ENCODE results near the gene CBX8. TPM values are rescaled to one million over a fixed set of nuclear protein-coding genes. Genes with fewer than 3 reads are reported as not detected.

Gene CBX8
- total RNA-seq, 1 donor from 2014 or later = 6.1 TPM

DNA sequence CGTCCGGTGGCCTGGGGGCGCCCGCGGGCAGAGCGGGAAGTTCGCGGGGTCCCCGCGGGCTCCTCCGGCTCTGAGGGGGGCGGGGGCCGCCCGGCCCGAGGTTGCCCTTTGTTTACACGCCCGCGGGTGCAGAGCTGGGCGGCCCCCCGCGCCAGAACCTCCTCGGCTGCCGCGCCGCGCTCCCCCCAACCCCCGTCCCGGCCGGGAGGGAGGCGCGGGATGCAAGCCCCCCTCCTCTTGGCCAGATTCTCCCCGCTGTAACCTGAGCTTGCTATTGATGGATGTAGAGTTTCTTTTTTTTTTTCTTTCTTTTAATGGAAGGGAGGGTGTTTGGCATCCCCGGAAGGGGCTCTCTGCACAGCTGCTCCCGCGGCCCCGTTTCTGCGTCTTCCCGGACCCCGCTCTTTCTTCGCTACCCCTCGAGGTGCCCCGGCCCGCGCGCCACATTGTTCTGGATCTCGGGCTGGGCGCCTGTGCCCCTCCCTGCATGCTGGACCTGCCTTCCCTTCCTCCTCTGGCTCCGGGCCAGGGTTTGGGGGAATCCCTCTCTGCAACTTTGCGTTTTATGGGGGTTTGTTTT lies 18.3 kb downstream of the CBX8 start:
- peak; percentile 82 for DNase-seq (ENCODE audit: low spot score)
- Mint-ChIP-seq H3K27ac (ENCODE audit: unreplicated experiment) (peak overlapping the region; percentile 45), H3K4me1 (ENCODE audit: low read depth) (peaks cover 15% of the 10 kb centered on the region), H3K9me3 (ENCODE audit: low read depth) (no peaks in the 10 kb centered on the region), H3K27me3 (ENCODE audit: low read depth) (peaks cover 16% of the 10 kb centered on the region), H3K4me3 (ENCODE audit: unreplicated experiment) (peak overlapping the region; percentile 74), H3K36me3 (ENCODE audit: low read depth) (peaks cover 1% of the 10 kb centered on the region)
- TF ChIP-seq, protein P1, sequence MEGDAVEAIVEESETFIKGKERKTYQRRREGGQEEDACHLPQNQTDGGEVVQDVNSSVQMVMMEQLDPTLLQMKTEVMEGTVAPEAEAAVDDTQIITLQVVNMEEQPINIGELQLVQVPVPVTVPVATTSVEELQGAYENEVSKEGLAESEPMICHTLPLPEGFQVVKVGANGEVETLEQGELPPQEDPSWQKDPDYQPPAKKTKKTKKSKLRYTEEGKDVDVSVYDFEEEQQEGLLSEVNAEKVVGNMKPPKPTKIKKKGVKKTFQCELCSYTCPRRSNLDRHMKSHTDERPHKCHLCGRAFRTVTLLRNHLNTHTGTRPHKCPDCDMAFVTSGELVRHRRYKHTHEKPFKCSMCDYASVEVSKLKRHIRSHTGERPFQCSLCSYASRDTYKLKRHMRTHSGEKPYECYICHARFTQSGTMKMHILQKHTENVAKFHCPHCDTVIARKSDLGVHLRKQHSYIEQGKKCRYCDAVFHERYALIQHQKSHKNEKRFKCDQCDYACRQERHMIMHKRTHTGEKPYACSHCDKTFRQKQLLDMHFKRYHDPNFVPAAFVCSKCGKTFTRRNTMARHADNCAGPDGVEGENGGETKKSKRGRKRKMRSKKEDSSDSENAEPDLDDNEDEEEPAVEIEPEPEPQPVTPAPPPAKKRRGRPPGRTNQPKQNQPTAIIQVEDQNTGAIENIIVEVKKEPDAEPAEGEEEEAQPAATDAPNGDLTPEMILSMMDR (IDR thresholded peaks at IDR 0.05) = peak; percentile 15

DNA sequence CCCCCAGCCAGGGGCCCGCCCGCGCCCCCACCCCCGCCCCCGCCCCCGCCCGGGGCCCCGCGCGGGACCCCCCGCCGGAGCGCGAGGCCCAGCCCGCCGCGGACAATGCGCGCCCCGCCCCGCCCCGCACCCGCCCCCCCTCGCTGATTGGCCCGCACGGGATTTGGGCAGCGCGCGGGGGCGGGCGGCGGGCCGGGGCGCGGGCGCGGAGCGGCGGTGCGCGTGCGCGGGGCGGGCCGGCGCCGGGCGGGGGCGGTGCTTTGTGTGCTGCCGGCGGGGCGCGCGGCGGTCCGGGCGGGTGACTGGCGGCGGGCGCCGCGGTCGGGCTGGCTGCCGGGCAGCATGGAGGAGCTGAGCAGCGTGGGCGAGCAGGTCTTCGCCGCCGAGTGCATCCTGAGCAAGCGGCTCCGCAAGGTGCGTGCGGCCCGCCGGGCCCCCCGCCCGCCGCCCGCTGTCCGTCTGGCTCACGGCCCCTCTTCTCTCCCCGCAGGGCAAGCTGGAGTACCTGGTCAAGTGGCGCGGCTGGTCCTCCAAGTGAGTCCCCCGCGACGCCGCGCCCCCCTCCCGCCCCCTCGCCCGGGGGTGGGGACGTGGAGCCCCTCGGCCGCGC lies 18.9 kb downstream of the CBX8 start, which contains the start of gene CBX2:
Gene CBX2, plus strand, starts transcription at position 255 of the 610 bp plus-strand sequence. Its CDS starts 88 bp downstream, at position 343.
- peaks cover 18% of the 10 kb centered on the region for H3K27me3 Mint-ChIP-seq (ENCODE audit: low read depth)
- peaks cover 1% of the 10 kb centered on the region for H3K36me3 Mint-ChIP-seq (ENCODE audit: low read depth)
- peak within 1 kb of the TSS; percentile 45 for H3K27ac Mint-ChIP-seq (ENCODE audit: unreplicated experiment)
- H3K4me1 Mint-ChIP-seq (ENCODE audit: low read depth) = peaks cover 15% of the 10 kb centered on the region
- peak within 1 kb of the TSS; percentile 74 for H3K4me3 Mint-ChIP-seq (ENCODE audit: unreplicated experiment)
- TF ChIP-seq, protein P1 (IDR thresholded peaks at IDR 0.05) = no peak
- no peaks in the 10 kb centered on the region for H3K9me3 Mint-ChIP-seq (ENCODE audit: low read depth)
- peak; percentile 86 for DNase-seq (ENCODE audit: low spot score)

DNA sequence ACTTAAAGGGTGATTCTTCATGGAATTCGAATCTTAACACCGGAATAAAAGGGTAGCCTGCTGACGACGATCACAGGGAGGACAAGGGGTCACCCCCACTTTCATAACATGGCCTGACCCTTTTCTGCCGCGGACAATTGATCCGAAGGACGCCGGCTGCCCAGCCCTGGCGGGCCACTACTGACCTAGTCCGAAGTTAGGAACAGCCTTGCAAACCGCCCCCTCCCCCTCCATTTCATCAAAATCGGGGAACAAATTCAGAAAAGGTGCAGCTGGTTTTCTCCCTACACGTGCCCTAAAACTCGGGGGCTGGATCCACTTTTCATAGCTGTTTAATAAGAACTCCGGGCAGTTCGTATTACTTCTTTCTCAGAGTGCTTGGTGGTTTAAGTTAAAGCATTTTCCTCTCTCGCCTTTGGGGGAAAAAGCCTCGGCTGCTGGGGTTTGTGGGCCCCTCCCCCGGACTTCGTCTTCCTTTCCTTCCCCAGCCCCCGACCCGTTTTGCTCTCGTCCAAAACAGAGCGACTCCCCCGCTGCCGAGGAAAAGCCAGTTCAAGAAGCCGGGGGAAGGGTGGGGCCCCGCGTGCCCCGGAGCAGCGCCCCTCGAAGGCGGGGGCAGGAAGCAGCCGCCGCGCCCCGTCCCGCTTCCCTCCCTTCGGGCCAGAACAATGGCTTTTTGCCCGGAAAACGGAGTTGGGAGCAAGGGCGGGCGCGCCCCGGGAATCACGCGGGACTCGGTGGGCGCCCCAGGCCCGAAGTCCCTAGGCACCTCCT lies 19.6 kb downstream of the CBX8 start:
- DNase-seq (ENCODE audit: low spot score) = peak; percentile 49
- H3K4me1 Mint-ChIP-seq (ENCODE audit: low read depth) = peaks cover 15% of the 10 kb centered on the region

DNA sequence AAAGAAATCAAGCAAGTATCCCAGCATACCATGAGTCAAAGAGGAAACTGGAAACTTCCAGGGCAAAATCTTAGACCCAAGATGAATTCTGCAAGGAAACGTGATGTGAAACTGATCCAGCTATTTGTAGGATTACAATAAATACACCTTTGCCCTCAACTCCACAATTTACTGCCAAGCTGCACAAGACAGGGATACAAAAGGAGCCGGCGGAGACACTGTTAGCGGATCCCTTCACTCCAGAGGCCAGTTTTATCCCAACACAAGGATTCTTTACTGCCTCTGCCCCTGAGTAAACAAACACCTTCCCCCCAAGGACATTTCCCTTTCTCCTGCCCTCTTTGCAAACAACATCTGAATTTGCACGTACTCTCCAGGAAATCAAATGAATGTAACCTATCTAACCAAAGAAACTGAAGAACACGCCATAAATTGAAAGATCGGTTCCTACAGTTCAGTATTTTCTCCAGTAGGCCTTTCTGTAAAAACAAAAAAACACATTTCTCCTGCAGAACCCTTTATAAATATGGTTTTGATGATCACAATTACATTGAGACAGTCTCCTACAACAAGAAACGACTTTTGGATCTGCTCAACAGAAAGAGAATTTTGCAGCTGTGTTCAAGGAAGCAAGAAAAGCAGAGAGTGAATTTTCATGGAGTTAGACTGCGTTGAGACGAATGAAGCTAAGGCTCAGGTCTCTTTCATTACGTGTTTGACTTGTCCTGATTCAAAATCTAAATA lies 20.3 kb downstream of the CBX8 start:
- no peak for DNase-seq (ENCODE audit: low spot score)
- H3K27me3 Mint-ChIP-seq (ENCODE audit: low read depth) = peaks cover 23% of the 10 kb centered on the region
- H3K9me3 Mint-ChIP-seq (ENCODE audit: low read depth) = no peaks in the 10 kb centered on the region
- no peak overlapping the region for H3K4me3 Mint-ChIP-seq (ENCODE audit: unreplicated experiment)
- H3K36me3 Mint-ChIP-seq (ENCODE audit: low read depth) = peaks cover 1% of the 10 kb centered on the region
- H3K27ac Mint-ChIP-seq (ENCODE audit: unreplicated experiment) = no peak overlapping the region
- TF ChIP-seq, protein P1 (IDR thresholded peaks at IDR 0.05) = no peak
- H3K4me1 Mint-ChIP-seq (ENCODE audit: low read depth) = peaks cover 15% of the 10 kb centered on the region

More for the DNA sequence above, 19.6 kb downstream of the CBX8 start:
- H3K27ac Mint-ChIP-seq (ENCODE audit: unreplicated experiment) = no peak overlapping the region
- peak overlapping the region; percentile 64 for H3K4me3 Mint-ChIP-seq (ENCODE audit: unreplicated experiment)
- TF ChIP-seq, protein P1 (IDR thresholded peaks at IDR 0.05) = peak; percentile 71
- no peaks in the 10 kb centered on the region for H3K9me3 Mint-ChIP-seq (ENCODE audit: low read depth)
- H3K27me3 Mint-ChIP-seq (ENCODE audit: low read depth) = peaks cover 23% of the 10 kb centered on the region
- peaks cover 1% of the 10 kb centered on the region for H3K36me3 Mint-ChIP-seq (ENCODE audit: low read depth)

DNA sequence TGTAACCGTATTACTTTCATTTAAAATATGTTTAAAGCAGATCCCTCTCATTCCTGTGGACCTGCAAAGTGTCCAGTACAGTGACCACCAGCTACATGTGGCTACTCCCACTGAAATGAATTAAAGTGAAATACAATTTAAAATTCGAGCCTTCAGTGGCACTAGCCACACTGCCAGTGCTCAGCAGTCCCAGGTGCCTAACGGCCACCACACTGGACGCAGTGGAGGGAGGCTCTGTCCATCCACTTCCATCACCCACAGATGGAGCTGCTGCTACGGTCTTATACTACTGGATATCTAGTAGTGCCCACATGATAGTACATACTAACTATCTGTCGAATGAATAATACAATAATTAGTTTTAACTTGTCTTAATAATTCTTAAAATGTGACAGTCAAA lies 21.2 kb downstream of the CBX8 start:
- H3K4me3 Mint-ChIP-seq (ENCODE audit: unreplicated experiment) = no peak overlapping the region

More for the DNA sequence above, 21.2 kb downstream of the CBX8 start:
- DNase-seq (ENCODE audit: low spot score) = peak; percentile 33
- peaks cover 15% of the 10 kb centered on the region for H3K4me1 Mint-ChIP-seq (ENCODE audit: low read depth)
- no peak overlapping the region for H3K27ac Mint-ChIP-seq (ENCODE audit: unreplicated experiment)
- H3K36me3 Mint-ChIP-seq (ENCODE audit: low read depth) = no peaks in the 10 kb centered on the region
- peaks cover 23% of the 10 kb centered on the region for H3K27me3 Mint-ChIP-seq (ENCODE audit: low read depth)
- TF ChIP-seq, protein P1 (IDR thresholded peaks at IDR 0.05) = no peak
- H3K9me3 Mint-ChIP-seq (ENCODE audit: low read depth) = no peaks in the 10 kb centered on the region
